Gastroesophageal sphincter (tissue), 3 donors: ENCODE data around the gene STMN3.

Source experiments
- EP300 ChIP-seq: sonication (generic); formaldehyde crosslinking; IDR thresholded peaks from one replicate; pipeline ENCODE4 v1.6.1; 2017; ENCODE audit warnings: antibody characterized with exemption, mild to moderate bottlenecking
- POLR2A ChIP-seq, 2 donors: fragments of 450-650 bp; IDR thresholded peaks; one replicate each; pipeline ENCODE4 v1.6.1; 2017; ENCODE audit warnings: antibody characterized with exemption in 2 of 2, mild to moderate bottlenecking in 2 of 2, moderate library complexity in 1 of 2
- POLR2AphosphoS5 ChIP-seq: sonication (generic); formaldehyde crosslinking; IDR thresholded peaks from one replicate; pipeline ENCODE4 v1.6.1; 2017; ENCODE audit warnings: antibody characterized with exemption
- TF ChIP-seq, protein P1 (sequence below), 4 experiments: fragments of 200-600 bp in 2 of 4; fragments of 450-650 bp in 2 of 4; sonication (generic) in 1 of 4; IDR thresholded peaks; one replicate each; pipeline ENCODE4 v1.5.1; 2017 to 2019; ENCODE audit warnings: antibody characterized with exemption in 4 of 4, mild to moderate bottlenecking in 2 of 4, moderate library complexity in 2 of 4

DNA sequence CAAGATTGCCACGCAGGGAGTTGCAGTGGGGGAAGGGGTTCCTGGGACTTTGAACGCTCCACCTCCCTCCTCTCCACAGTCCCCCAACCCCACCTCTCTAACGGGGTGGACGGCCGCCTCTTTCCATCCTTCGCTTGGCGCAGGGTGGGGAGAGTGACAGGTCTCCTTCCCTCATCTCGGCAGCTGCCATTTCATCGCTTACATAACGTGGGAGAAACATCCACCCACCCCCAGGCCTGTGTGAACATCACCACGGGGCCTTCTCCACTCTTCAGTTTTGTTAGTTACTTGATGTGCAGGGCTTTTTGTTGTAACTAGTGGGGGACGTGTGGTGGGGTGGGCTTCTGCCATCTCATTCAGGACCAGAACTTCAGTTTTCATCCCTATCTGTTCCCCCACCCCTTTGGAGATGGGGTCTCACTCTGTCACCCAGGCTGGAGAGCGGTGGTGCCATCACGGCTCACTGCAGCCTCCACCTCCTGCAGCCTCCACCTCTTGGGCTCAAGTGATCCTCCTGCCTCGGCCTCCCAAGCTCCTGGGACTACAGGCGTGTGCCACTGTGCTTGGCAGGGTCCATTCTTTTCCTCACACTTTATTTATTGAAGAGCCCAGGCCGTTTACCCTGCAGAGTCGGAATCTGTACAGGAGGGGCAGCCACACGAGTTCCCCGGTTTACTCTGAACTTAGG lies 22.6 kb upstream of the STMN3 start:
- TF ChIP-seq POLR2A (IDR thresholded peaks at IDR 0.05) (no peak), EP300 (no peak), POLR2AphosphoS5 (no peak)
- TF ChIP-seq, protein P1, sequence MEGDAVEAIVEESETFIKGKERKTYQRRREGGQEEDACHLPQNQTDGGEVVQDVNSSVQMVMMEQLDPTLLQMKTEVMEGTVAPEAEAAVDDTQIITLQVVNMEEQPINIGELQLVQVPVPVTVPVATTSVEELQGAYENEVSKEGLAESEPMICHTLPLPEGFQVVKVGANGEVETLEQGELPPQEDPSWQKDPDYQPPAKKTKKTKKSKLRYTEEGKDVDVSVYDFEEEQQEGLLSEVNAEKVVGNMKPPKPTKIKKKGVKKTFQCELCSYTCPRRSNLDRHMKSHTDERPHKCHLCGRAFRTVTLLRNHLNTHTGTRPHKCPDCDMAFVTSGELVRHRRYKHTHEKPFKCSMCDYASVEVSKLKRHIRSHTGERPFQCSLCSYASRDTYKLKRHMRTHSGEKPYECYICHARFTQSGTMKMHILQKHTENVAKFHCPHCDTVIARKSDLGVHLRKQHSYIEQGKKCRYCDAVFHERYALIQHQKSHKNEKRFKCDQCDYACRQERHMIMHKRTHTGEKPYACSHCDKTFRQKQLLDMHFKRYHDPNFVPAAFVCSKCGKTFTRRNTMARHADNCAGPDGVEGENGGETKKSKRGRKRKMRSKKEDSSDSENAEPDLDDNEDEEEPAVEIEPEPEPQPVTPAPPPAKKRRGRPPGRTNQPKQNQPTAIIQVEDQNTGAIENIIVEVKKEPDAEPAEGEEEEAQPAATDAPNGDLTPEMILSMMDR (IDR thresholded peaks at IDR 0.05) = no peak
